DMS114 treated with DMSO at 0.1 percent for 48 hours (cell line): ENCODE results near the gene VWF.
"Not testable (repeated sequence)": the region's sequence is repeated elsewhere in the genome, so short reads cannot be mapped to it uniquely, and the experiment has no call there.

Experiments used
- DNase-seq: peaks from one replicate; lab custom pipeline; 2025; ENCODE audit not compliant: unreplicated experiment; lab: John Stamatoyannopoulos, UW

VWF gene

GRCh38 chr12:6106218-6106617 is 18.3 kb downstream of the VWF start:
- DNase-seq: no peak

- no peak for DNase-seq
Observed at GRCh38 chr12:6104842-6105241, 19.6 kb downstream of the VWF start.

- no peak for DNase-seq
Observed at GRCh38 chr12:6104027-6104426, 20.4 kb downstream of the VWF start.

- DNase-seq: not testable (repeated sequence)
Observed at GRCh38 chr12:6102021-6102420, 22.4 kb downstream of the VWF start.

GRCh38 chr12:6099316-6099715 is 25.2 kb downstream of the VWF start:
- no peak for DNase-seq

GRCh38 chr12:6097411-6097810 is 27.1 kb downstream of the VWF start:
- no peak for DNase-seq

- DNase-seq: no peak
Observed at GRCh38 chr12:6096527-6096926, 27.9 kb downstream of the VWF start.

GRCh38 chr12:6095269-6095668 is 29.2 kb downstream of the VWF start:
- no peak for DNase-seq

- DNase-seq: no peak
Observed at GRCh38 chr12:6093764-6094163, 30.7 kb downstream of the VWF start.

GRCh38 chr12:6092784-6093722 is 31.4 kb downstream of the VWF start:
- no peak for DNase-seq

GRCh38 chr12:6091786-6092566 is 32.5 kb downstream of the VWF start:
- DNase-seq: no peak

GRCh38 chr12:6090803-6091202 is 33.7 kb downstream of the VWF start:
- no peak for DNase-seq

- no peak for DNase-seq
Observed at GRCh38 chr12:6088921-6089747, 35.3 kb downstream of the VWF start.

- no peak for DNase-seq
Observed at GRCh38 chr12:6086316-6086715, 38.2 kb downstream of the VWF start.

- no peak for DNase-seq
Observed at GRCh38 chr12:6085841-6086240, 38.6 kb downstream of the VWF start.

- DNase-seq: no peak
Observed at GRCh38 chr12:6084969-6085450, 39.5 kb downstream of the VWF start.

- no peak for DNase-seq
Observed at GRCh38 chr12:6084261-6084968, 40.1 kb downstream of the VWF start.

- no peak for DNase-seq
Observed at GRCh38 chr12:6083601-6084000, 40.9 kb downstream of the VWF start.

- no peak for DNase-seq
Observed at GRCh38 chr12:6082613-6083012, 41.9 kb downstream of the VWF start.
